Spleen (tissue), 11 donors: ENCODE results near the gene TTF2. TPM values are rescaled to one million over a fixed set of nuclear protein-coding genes. Genes with fewer than 3 reads are reported as not detected.

Experiments used
- DNase-seq: peaks from one replicate; pipeline ENCODE4 v3.0.0-alpha.2; 2020
- H3K27ac ChIP-seq, 8 donors: fragments of 200-600 bp; sonication (generic) in 7 of 8; 1 replicate in 4 of 8; 2 replicates in 4 of 8; pipeline versions ENCODE4 v1.5.0 to v1.8.0; 2016 to 2021; ENCODE audit warnings: inconsistent platforms in 4 of 8, mild to moderate bottlenecking in 4 of 8, moderate library complexity in 1 of 8
- H3K27me3 ChIP-seq, 7 donors: fragments of 200-600 bp; sonication (generic) in 6 of 7; replicated peaks in 1 of 7; 1 replicate in 4 of 7; 2 replicates in 3 of 7; pipeline versions ENCODE4 v1.5.0 to v1.8.0; 2016 to 2021; ENCODE audit warnings: inconsistent platforms in 3 of 7, mild to moderate bottlenecking in 1 of 7
- H3K36me3 ChIP-seq, 6 donors: fragments of 200-600 bp; sonication (generic) in 5 of 6; 1 replicate in 4 of 6; 2 replicates in 2 of 6; pipeline versions ENCODE4 v1.5.0 to v1.8.0; 2016 to 2021; ENCODE audit warnings: inconsistent platforms in 2 of 6
- H3K4me1 ChIP-seq, 6 donors: fragments of 200-600 bp; sonication (generic) in 5 of 6; 1 replicate in 3 of 6; 2 replicates in 3 of 6; pipeline versions ENCODE4 v1.5.0 to v1.8.0; 2016 to 2021; ENCODE audit warnings: inconsistent platforms in 3 of 6
- H3K4me3 ChIP-seq, 8 donors: fragments of 200-600 bp; sonication (generic) in 7 of 8; 1 replicate in 4 of 8; 2 replicates in 4 of 8; pipeline versions ENCODE4 v1.5.0 to v1.8.0; 2016 to 2021; ENCODE audit warnings: inconsistent platforms in 4 of 8, mild to moderate bottlenecking in 4 of 8, moderate library complexity in 2 of 8
- H3K9me3 ChIP-seq, 8 donors: fragments of 200-600 bp; sonication (generic) in 7 of 8; 1 replicate in 4 of 8; 2 replicates in 4 of 8; pipeline versions ENCODE4 v1.5.0 to v1.8.0; 2016 to 2021; ENCODE audit warnings: inconsistent platforms in 4 of 8
- POLR2A ChIP-seq, 3 donors: fragments of 450-650 bp; IDR thresholded peaks; one replicate each; pipeline ENCODE4 v1.5.1; 2017; ENCODE audit warnings: antibody characterized with exemption in 3 of 3, mild to moderate bottlenecking in 1 of 3
- POLR2AphosphoS5 ChIP-seq, 3 donors: sonication (generic); formaldehyde crosslinking; IDR thresholded peaks; one replicate each; pipeline ENCODE4 v1.5.1; 2017; ENCODE audit warnings: antibody characterized with exemption in 3 of 3
- WGBS, 5 donors: extraction: QIAGEN DNeasy Blood & Tissue Kit in 3 of 5; methylation state at CpG; one replicate each; pipeline versions ENCODE4 v1.1.5 to v1.1.7; 2013 to 2018; 5-methylcytosine and 5-hydroxymethylcytosine counted together
- intact Hi-C: fragments of 100-400 bp; cut with DNase I; formaldehyde crosslinking; loops from one replicate; pipeline ENCODE4 v1.15.0; 2023; ENCODE audit warnings: low total_unique reads
- polyA plus RNA-seq, 3 donors: library from polyadenylated mRNA; stranded (reverse); fragments of 200-250 nt; gene quantifications; one replicate each; pipeline ENCODE4 v1.2.1, GENCODE V29; 2013
- total RNA-seq, 7 donors: library from RNA; depleted of rRNA in 3 of 7; stranded (reverse); fragments of >200 nt in 3 of 7; fragmentation: NEBNext Ultra II Directional in 4 of 7; extraction: Animal tissue kit (Norgen Biotek cat#: 25700) in 4 of 7; gene quantifications; one replicate each; pipeline versions ENCODE4 v1.1.0 to v1.2.1, GENCODE V29; 2016 to 2021
- TF ChIP-seq, protein P1 (sequence below), 11 experiments: fragments of 200-600 bp in 7 of 11; fragments of 450-650 bp in 4 of 11; sonication (generic) in 4 of 11; IDR thresholded peaks in 8 of 11; conservative IDR thresholded peaks in 3 of 11; 1 replicate in 7 of 11; 2 replicates in 4 of 11; pipeline versions ENCODE4 v1.4.0 to v1.8.0; 2016 to 2021; ENCODE audit warnings: antibody characterized with exemption in 11 of 11, inconsistent platforms in 4 of 11, mild to moderate bottlenecking in 1 of 11
- donor health status: healthy with polysubstance abuse.
- donor health status: DM: no; HTN: no; CAD: no; lungs with moderate emphysema.
- donor health status: DM: no; HTN: no; CAD: no.
- donor health status: Bipolar disorder and iron deficiency.
- donor health status: healthy.
- donor health status: DM: no; HTN: no; CAD: no.
- donor health status: DM: yes; HTN: yes; CAD: no.

Gene TTF2
- total and polyA plus RNA-seq, 10 donors, result 4.8 to 36.1 (median 23.0) TPM

DNA sequence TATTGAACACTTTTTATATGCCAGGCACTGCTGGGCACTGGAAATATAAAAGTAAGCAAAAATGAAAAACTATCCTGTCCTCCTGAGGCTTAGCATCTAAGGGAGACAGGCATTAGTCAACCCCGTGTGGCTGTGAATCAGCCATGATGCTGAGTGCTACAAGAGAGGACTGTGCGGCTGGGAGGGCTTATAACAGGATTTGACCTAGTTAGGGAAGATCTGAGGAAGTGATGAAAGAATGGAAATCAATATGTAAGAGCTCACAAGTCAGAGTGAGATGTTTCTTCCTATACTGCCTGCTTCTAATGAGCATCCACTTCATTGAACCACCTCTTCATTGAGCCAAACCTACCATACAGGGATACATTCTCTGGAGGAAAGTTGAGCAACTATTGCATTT lies 46.4 kb downstream of the TTF2 start:
- WGBS, 5 donors, result 87 to 95% (median 88%) methylated on average over 2 of the region's 2 CpGs
- Histone ChIP-seq H3K36me3 (peaks cover 0 to 57% (median 16%) of the 10 kb centered on the region in 6 donors), H3K9me3 (no peaks in the 10 kb centered on the region), H3K4me3 (no peak overlapping the region), H3K27me3 (no peaks in the 10 kb centered on the region), H3K27ac (no peak overlapping the region), H3K4me1 (no peaks in the 10 kb centered on the region)
- TF ChIP-seq POLR2A (IDR thresholded peaks at IDR 0.05) (no peak), POLR2AphosphoS5 (IDR thresholded peaks at IDR 0.05) (no peak)
- TF ChIP-seq, protein P1, sequence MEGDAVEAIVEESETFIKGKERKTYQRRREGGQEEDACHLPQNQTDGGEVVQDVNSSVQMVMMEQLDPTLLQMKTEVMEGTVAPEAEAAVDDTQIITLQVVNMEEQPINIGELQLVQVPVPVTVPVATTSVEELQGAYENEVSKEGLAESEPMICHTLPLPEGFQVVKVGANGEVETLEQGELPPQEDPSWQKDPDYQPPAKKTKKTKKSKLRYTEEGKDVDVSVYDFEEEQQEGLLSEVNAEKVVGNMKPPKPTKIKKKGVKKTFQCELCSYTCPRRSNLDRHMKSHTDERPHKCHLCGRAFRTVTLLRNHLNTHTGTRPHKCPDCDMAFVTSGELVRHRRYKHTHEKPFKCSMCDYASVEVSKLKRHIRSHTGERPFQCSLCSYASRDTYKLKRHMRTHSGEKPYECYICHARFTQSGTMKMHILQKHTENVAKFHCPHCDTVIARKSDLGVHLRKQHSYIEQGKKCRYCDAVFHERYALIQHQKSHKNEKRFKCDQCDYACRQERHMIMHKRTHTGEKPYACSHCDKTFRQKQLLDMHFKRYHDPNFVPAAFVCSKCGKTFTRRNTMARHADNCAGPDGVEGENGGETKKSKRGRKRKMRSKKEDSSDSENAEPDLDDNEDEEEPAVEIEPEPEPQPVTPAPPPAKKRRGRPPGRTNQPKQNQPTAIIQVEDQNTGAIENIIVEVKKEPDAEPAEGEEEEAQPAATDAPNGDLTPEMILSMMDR (IDR thresholded peaks at IDR 0.05 in 8 of 11, conservative IDR thresholded peaks at IDR 0.05 in 3 of 11), result no peak
- intact Hi-C loops, result no loop called here
- no peak for DNase-seq

DNA sequence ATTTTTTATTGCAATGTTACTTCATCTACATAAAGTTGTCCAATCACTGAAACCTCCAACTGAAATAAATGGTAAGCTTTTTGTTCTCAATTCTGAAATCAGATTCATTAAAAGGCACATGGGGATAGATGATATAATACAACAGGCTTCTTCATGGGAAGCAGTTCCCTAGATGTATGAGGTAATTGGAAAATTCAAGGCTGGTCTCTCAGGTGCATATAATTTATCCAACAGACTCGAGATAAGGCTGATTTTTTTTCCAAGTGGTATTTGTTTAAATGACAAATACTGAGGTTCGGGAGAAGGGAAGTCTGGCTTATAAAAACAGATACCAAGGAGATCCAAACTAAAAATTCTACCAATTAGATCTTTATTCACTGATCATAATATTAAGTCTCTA lies 47.2 kb downstream of the TTF2 start:
- no peaks in the 10 kb centered on the region for H3K4me1 ChIP-seq

DNA sequence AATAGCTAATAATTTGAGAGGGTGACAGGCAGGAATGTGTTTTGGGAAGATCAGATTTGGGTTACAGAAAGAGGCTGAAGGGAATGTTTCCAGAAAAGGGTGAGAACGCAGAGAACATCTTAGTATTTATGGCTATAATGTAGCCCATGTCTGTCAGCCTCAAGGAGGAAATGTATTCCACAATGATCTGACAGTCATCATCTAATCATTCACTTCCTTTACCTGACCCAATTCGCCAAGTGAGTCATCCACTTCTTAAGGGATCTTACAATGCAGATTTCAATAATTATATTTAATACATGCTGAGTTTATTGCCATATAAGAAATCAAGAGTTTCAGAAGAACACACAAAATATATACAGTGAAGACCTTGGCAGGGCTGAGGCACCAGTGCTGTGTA lies 50.6 kb downstream of the TTF2 start:
- Histone ChIP-seq H3K4me3 (no peak overlapping the region), H3K4me1 (no peaks in the 10 kb centered on the region), H3K27me3 (no peaks in the 10 kb centered on the region), H3K9me3 (no peaks in the 10 kb centered on the region), H3K27ac (no peak overlapping the region), H3K36me3 (peaks cover 0 to 14% (median 0%) of the 10 kb centered on the region in 6 donors)
- intact Hi-C loops, result no loop called here
- DNase-seq, result no peak
- 81 to 98% (median 85%) methylated on average over 2 of the region's 2 CpGs for WGBS, 5 donors
- TF ChIP-seq POLR2A (IDR thresholded peaks at IDR 0.05), result no peak
- no peak for TF ChIP-seq POLR2AphosphoS5 (IDR thresholded peaks at IDR 0.05)
- TF ChIP-seq, protein P1 (IDR thresholded peaks at IDR 0.05 in 8 of 11, conservative IDR thresholded peaks at IDR 0.05 in 3 of 11), result no peak

More for the DNA sequence above, 47.2 kb downstream of the TTF2 start:
- DNase-seq, result no peak
- H3K27me3 ChIP-seq, result no peaks in the 10 kb centered on the region
- no peak overlapping the region for H3K27ac ChIP-seq
- H3K4me3 ChIP-seq, result no peak overlapping the region
- no peak for TF ChIP-seq POLR2A (IDR thresholded peaks at IDR 0.05)
- TF ChIP-seq POLR2AphosphoS5 (IDR thresholded peaks at IDR 0.05), result no peak
- TF ChIP-seq, protein P1 (IDR thresholded peaks at IDR 0.05 in 8 of 11, conservative IDR thresholded peaks at IDR 0.05 in 3 of 11), result no peak
- WGBS, 5 donors, result 93 to 98% (median 94%) methylated on average over 2 of the region's 2 CpGs
- peaks cover 0 to 48% (median 9%) of the 10 kb centered on the region in 6 donors for H3K36me3 ChIP-seq
- intact Hi-C loops, result no loop called here
- H3K9me3 ChIP-seq, result no peaks in the 10 kb centered on the region

DNA sequence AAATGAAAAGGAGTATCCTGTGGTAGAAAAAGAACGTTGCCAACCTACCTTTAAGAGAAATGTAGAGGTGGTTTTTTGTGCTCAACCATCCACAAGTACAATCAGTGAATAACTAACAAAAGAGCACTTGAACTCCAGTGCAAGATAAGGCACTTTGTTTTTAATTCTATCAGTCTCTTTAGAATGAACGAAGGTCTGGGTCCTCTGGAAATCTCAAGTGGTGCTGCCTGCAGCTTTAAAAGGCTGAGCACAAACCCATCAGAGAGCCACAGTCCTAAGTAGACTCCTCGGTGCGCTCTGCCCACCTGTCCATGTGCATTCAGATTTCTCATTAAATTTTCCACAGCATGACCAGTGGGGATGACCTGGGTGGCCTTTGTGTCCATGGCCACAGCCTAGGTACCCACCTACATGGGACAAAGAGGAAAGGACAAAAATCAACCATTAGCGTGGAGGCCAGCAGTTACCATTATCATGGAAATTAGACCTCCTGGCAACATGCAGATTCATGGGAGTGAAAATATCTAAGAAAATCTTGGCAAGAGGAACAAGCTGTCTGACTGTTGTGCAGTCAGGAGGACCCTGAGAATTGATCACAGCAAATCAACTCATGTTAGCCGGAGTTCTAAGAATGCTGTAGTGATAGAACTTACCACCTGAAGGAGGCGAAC lies 52.1 kb downstream of the TTF2 start:
- Histone ChIP-seq H3K4me1 (no peaks in the 10 kb centered on the region), H3K4me3 (no peak overlapping the region), H3K9me3 (no peaks in the 10 kb centered on the region), H3K27me3 (no peaks in the 10 kb centered on the region), H3K36me3 (peaks cover 0 to 2% (median 0%) of the 10 kb centered on the region in 6 donors), H3K27ac (no peak overlapping the region)
- TF ChIP-seq POLR2A (IDR thresholded peaks at IDR 0.05) (no peak), POLR2AphosphoS5 (IDR thresholded peaks at IDR 0.05) (no peak)
- TF ChIP-seq, protein P1 (IDR thresholded peaks at IDR 0.05 in 8 of 11, conservative IDR thresholded peaks at IDR 0.05 in 3 of 11), result no peak
- 90 to 95% (median 95%) methylated on average over 7 of the region's 7 CpGs for WGBS, 5 donors
- no peak for DNase-seq
- intact Hi-C loops, result no loop called here
